ENCODE results near the gene FAM111A. TPM values are rescaled to one million over a fixed set of nuclear protein-coding genes. Genes with fewer than 3 reads are reported as not detected.
"Not testable (repeated sequence)": the region's sequence is repeated elsewhere in the genome, so short reads cannot be mapped to it uniquely, and the experiment has no call there.

The FAM111A gene
- total RNA-seq, 1 donor from 2014 or later, result 40.8 TPM

DNA sequence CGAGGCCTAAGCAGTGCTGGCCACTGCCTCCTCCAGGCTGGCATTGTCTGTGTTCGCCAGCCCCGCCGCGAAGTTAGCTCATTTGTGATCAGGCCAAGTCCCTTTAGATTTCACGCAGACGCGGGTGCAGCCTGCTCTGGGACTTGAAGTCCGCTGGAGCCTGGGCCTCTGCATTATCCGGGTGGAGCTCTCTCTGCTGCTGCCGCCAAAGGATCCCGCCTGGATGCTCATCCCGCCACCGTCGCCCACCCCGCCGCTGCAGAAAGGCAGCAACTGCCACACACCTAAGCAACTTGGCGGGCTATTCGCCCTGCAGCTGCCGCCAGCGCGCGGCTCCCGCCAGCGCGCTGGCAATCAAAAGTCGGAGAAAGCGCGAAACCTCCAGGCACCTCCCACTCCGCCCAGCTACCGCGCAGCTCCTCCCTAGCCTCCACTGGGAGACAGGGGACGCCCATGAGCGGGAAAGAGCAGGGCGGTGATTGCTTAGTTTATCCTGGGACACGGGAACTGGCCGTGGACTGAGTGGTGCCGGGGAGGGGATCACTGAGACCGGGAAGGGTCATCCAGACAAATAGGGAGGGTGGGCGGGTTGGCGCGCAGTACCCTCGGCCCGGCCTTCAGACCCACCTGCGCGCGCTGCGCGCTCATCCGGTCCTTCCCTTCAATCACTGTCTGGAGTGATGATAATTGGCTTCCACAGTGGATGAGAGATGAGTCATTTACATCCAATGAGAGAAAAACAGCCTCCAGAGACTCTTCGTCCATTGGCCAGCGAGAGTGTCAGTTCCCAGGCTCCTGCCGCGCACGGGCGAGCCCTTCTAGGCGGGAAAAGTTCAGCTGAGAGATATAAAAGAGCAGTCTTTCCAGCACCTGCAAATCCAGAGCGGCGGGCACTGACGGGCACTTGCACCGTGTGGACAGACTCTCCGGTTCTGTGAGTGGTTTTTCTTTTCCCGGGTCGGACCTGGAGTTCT, 36.0 kb upstream of the FAM111A start, which contains the start of gene FAM111B:
TSS of gene FAM111B (plus strand) at position 875 of the 974 bp plus-strand sequence. CDS start 2,389 bp downstream, outside the sequence.
- TF ChIP-seq, protein P1, sequence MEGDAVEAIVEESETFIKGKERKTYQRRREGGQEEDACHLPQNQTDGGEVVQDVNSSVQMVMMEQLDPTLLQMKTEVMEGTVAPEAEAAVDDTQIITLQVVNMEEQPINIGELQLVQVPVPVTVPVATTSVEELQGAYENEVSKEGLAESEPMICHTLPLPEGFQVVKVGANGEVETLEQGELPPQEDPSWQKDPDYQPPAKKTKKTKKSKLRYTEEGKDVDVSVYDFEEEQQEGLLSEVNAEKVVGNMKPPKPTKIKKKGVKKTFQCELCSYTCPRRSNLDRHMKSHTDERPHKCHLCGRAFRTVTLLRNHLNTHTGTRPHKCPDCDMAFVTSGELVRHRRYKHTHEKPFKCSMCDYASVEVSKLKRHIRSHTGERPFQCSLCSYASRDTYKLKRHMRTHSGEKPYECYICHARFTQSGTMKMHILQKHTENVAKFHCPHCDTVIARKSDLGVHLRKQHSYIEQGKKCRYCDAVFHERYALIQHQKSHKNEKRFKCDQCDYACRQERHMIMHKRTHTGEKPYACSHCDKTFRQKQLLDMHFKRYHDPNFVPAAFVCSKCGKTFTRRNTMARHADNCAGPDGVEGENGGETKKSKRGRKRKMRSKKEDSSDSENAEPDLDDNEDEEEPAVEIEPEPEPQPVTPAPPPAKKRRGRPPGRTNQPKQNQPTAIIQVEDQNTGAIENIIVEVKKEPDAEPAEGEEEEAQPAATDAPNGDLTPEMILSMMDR (IDR thresholded peaks at IDR 0.05; ENCODE audit: unreplicated experiment), result no peak
- Mint-ChIP-seq H3K4me1 (peaks cover 21% of the 10 kb centered on the region), H3K27me3 (ENCODE audit: low read depth) (peaks cover 52% of the 10 kb centered on the region), H3K36me3 (no peaks in the 10 kb centered on the region), H3K4me3 (peak within 1 kb of the TSS; percentile 76), H3K27ac (no peak within 1 kb of the TSS), H3K9me3 (no peaks in the 10 kb centered on the region)
- peak; percentile 53 to 77 for DNase-seq (ENCODE audit: low spot score in 2 of 2, unreplicated experiment in 2 of 2)

DNA sequence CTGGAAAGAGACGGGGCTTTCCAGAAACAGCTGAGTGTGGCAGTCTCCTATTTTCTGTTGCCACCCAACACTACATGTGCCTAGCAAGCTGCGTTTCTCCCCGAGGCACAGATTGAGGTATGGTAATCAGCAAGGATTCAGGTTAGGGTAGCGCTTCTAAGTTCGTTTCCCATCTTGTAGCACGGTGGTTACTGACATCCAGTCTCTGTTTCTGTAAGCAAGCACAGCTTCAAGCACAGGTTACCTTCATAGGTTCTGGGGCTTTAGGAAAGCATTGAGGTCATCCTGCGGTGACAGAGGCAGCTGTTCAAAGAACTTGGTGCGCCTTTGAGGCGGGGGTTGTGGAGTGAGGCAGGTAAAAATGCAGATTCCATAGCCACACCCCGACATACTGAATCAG, 34.9 kb upstream of the FAM111A start:
- not testable (repeated sequence) for DNase-seq (ENCODE audit: low spot score in 2 of 2, unreplicated experiment in 2 of 2); H3K27ac Mint-ChIP-seq; H3K9me3 Mint-ChIP-seq; H3K36me3 Mint-ChIP-seq
- peaks cover 42% of the 10 kb centered on the region for H3K27me3 Mint-ChIP-seq (ENCODE audit: low read depth)
- peaks cover 21% of the 10 kb centered on the region for H3K4me1 Mint-ChIP-seq
- peak overlapping the region; percentile 76 for H3K4me3 Mint-ChIP-seq

DNA sequence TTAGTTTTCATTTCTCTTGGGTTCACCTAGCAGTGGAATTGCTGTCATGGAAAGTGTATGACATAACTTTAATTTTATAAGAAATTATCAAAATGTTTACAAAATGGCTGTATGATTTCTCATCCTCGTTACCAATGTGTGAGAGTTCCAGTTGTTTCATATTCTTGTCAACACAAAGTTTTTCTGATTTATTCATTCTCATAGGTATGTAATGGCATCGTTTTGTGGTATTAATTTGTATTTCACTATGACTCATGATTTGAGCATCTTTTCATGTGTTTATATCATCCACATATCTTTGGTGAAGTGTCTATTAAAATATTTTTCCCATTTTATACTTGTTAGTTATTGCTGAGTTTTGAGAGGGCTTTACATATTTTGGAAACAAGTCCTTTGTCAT, 30.2 kb upstream of the FAM111A start:
- TF ChIP-seq, protein P1 (IDR thresholded peaks at IDR 0.05; ENCODE audit: unreplicated experiment), result no peak
- Mint-ChIP-seq H3K4me3 (no peak overlapping the region), H3K9me3 (peaks cover 13% of the 10 kb centered on the region), H3K27me3 (ENCODE audit: low read depth) (peaks cover 4% of the 10 kb centered on the region), H3K36me3 (peaks cover 28% of the 10 kb centered on the region), H3K4me1 (peaks cover 8% of the 10 kb centered on the region), H3K27ac (no peak overlapping the region)
- no peak for DNase-seq (ENCODE audit: low spot score in 2 of 2, unreplicated experiment in 2 of 2)

DNA sequence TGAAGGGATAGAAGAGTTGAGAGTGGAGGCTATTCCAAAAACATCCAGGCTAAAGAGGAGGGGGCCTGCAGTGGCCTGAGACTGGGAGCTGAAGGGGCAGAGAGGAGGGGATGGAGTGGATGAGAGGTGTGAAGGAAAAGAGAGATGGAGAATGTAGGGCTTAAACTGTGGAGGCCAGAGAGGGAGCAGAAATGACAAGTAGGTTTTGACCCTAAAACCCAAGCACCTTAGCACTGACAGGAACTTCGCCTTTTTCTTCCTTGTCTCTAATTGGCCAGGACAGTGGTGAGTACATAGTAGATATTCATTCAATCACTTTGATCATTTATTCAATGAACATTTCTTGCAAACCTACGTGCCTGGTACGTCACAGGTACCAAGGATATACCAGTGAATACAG, 28.3 kb upstream of the FAM111A start:
- no peak for DNase-seq (ENCODE audit: low spot score in 2 of 2, unreplicated experiment in 2 of 2)
- Mint-ChIP-seq H3K27me3 (ENCODE audit: low read depth) (no peaks in the 10 kb centered on the region), H3K36me3 (peaks cover 45% of the 10 kb centered on the region), H3K4me1 (no peaks in the 10 kb centered on the region), H3K9me3 (peaks cover 28% of the 10 kb centered on the region), H3K27ac (no peak overlapping the region), H3K4me3 (no peak overlapping the region)
- TF ChIP-seq, protein P1 (IDR thresholded peaks at IDR 0.05; ENCODE audit: unreplicated experiment), result no peak

DNA sequence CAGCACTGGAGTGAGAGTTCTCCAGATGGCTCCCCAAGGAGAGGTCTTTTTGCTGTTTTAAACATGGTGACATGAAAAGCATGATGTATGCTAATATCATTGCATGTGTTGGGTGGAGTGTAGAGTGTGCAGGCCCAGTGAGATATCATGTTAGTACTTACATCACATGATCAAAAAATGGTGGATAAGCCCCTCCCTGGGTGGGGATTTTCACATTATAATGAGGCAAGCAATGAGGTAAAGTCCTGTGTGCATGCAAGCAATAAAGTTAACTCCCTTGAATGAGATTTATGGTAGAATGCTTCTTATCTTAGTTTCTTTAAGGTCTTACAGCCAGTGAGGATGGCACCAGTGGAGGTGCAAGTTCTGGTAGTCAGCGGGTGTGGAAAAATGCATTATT, 27.1 kb upstream of the FAM111A start:
- Mint-ChIP-seq H3K36me3 (peaks cover 51% of the 10 kb centered on the region), H3K4me1 (no peaks in the 10 kb centered on the region), H3K9me3 (peaks cover 34% of the 10 kb centered on the region)

More for the DNA sequence above, 27.1 kb upstream of the FAM111A start:
- TF ChIP-seq, protein P1 (IDR thresholded peaks at IDR 0.05; ENCODE audit: unreplicated experiment), result no peak
- H3K27me3 Mint-ChIP-seq (ENCODE audit: low read depth), result no peaks in the 10 kb centered on the region
- H3K4me3 Mint-ChIP-seq, result no peak overlapping the region
- no peak for DNase-seq (ENCODE audit: low spot score in 2 of 2, unreplicated experiment in 2 of 2)
- H3K27ac Mint-ChIP-seq, result no peak overlapping the region
